ENCODE measurements around the gene PKIB. TPM values are rescaled to one million over a fixed set of nuclear protein-coding genes. Genes with fewer than 3 reads are reported as not detected.

Gene PKIB
- total RNA-seq, 4 donors from 2014 or later = 1.1 to 9.8 (median 4.5) TPM

DNA sequence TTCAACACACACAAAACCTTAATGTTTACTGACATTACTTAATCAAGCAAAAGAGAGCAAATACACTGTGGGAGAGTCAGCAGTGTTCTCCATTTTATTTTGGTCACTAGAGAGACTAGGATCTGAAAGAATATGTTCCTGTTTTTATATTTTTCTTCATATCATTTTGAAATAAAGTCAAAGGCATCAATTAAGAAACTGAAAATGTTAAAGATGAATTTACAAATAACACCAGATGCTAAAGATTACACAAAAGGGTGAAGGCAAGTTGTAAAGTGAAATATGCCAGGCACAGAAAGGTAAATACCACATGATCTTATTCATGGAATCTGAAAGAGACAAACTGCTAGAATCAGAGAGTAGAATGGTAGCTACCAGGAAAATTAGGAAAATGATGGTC, 109.0 kb downstream of the PKIB start:
- DNase-seq (ENCODE audit: low spot score) (no peak), ATAC-seq (ENCODE audit: low FRiP score) (no peak)
- TF ChIP-seq, protein P1, sequence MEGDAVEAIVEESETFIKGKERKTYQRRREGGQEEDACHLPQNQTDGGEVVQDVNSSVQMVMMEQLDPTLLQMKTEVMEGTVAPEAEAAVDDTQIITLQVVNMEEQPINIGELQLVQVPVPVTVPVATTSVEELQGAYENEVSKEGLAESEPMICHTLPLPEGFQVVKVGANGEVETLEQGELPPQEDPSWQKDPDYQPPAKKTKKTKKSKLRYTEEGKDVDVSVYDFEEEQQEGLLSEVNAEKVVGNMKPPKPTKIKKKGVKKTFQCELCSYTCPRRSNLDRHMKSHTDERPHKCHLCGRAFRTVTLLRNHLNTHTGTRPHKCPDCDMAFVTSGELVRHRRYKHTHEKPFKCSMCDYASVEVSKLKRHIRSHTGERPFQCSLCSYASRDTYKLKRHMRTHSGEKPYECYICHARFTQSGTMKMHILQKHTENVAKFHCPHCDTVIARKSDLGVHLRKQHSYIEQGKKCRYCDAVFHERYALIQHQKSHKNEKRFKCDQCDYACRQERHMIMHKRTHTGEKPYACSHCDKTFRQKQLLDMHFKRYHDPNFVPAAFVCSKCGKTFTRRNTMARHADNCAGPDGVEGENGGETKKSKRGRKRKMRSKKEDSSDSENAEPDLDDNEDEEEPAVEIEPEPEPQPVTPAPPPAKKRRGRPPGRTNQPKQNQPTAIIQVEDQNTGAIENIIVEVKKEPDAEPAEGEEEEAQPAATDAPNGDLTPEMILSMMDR (IDR thresholded peaks at IDR 0.05) = no peak

DNA sequence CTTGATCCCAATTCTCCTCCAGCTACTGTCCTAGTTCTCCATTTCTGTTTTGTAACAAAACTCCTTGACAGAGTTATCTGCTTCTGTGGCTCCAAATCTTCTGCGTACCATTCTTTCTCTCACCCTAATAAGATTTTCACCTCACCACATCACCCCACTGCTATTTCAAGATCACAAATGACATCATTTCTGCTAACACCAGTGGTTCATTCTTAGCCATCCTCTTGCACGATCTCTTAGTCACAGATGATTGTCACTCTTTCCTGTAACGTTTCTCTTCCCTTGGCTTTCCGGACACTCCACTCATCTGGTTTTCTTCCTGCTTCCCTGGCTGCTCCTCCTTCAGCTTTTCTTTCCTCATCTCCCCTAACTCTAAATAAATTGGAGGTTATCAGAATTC, 112.5 kb downstream of the PKIB start:
- TF ChIP-seq, protein P1 (IDR thresholded peaks at IDR 0.05) = no peak
- DNase-seq (ENCODE audit: low spot score) (no peak), ATAC-seq (ENCODE audit: low FRiP score) (no peak)

DNA sequence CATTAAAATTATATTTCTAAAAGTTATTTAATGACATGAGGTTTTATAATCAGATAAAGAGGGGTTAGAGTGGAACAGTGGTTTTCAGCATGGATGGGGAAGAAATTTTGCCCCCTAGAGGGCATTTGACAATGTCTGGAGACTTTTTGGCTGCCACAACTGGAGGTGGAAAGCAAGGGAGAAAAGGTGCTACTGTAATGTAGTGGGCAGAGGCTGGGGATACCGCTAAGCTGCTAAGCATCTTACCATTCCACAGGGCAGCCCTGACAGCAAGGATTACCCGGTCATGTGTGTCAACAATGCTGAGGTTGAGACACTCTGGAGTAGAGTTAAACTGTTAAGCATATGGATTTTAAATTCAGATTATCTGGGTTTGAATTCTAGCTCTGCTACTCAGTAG, 116.4 kb downstream of the PKIB start:
- DNase-seq (ENCODE audit: low spot score) = no peak
- TF ChIP-seq, protein P1 (IDR thresholded peaks at IDR 0.05) = no peak
- ATAC-seq (ENCODE audit: low FRiP score) = no peak

DNA sequence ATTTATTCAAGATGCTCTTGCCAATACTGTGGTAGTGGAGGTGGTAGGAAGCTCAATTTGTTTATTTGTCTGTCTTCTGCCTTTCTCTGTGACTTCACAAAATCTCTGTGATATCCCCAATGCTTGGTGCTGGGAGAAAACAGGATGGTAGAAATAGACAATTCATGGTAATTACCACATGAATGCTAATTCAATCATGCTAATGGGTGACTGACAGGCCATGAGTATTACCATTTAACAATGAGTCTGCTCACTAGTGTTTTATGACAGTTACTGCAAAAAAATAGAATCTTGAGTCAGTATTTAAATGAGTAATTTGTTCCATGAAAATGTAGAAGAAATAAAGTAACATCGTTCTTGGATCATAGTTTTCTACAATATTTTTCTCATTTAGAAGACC, 117.0 kb downstream of the PKIB start:
- DNase-seq (ENCODE audit: low spot score) (no peak), ATAC-seq (ENCODE audit: low FRiP score) (no peak)
- TF ChIP-seq, protein P1 (IDR thresholded peaks at IDR 0.05) = no peak

DNA sequence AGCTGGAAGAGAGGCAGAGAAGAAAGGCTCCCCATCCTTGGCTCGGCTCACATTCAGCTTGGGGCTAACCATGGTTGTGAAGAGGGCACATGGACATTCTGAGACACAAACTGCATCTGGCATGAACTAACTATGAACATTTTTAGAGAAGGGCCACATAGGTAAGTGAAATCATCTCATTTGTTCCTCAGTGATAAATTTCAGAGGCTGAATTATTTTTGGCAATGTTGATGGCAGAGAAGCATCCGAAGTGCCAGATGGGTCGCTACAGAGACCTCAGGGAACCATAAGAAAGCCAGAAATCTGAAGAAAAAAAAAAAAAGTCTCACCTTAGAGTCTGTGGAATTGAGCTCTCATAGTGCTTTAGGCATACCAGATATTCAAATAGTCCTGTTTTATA, 120.1 kb downstream of the PKIB start:
- no peak for ATAC-seq (ENCODE audit: low FRiP score)
- TF ChIP-seq, protein P1 (IDR thresholded peaks at IDR 0.05) = no peak
- no peak for DNase-seq (ENCODE audit: low spot score)

DNA sequence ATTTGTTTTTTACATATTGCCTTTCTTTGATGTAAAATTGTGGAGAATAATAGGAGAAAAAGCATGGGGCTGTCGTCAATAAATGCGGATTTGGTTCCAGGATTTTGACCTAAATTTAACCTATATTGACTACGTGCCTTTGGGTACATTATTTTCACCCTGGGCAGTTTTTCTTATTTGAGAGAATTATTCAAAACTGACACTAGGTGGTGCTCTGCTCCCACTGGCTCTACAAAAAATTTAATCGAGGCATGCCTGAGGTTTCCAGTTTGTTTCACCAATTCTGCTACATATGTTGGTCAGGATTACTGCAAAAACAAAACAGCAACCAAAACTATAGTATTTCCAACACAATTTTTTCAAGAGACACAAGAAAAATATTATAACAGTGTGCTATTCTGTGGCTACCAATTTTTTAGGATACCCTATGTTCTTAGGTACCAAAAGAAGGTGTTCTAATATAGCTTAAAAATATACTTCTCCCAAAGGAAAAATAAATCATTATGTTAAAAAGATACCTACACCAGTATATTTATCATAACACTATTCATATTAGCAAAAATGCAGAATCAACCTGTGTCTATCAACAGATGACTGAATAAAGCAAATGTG, 120.7 kb downstream of the PKIB start:
- ATAC-seq (ENCODE audit: low FRiP score) (no peak), DNase-seq (ENCODE audit: low spot score) (no peak)
- TF ChIP-seq, protein P1 (IDR thresholded peaks at IDR 0.05) = peak in 1 of 3 donors; percentile 15

DNA sequence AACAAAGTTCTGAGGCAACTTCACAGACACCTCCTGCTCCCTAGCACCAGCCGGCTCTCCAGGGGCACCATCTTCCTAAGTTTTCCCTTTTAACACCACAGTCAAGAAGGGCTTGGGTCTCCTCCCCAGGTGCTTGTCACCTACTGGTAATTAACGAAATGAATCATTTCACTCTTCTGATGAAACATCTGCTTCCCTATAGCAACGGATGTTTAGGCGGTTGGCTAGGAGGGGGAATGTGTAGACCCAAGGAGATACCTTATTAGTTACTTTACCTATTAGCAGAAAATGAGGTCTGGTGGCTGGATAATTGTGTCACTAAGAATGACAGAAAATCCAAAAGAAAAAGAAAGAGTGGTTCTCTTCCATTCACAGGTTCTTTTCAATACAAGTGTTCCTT, 123.1 kb downstream of the PKIB start:
- DNase-seq (ENCODE audit: low spot score) (no peak), ATAC-seq (ENCODE audit: low FRiP score) (no peak)
- TF ChIP-seq, protein P1 (IDR thresholded peaks at IDR 0.05) = no peak
